Common myeloid progenitor, CD34-positive (primary cell): ENCODE results near the gene DOCK4.

Experiments used
- CTCF ChIA-PET: fragments of 350-600 bp; sonication (Branson Sonifier 250); formaldehyde crosslinking; loops from one replicate; lab custom pipeline; 2021; ENCODE audit warnings: antibody characterized with exemption; lab: Charles Lee
- POLR2A ChIA-PET: fragments of 350-600 bp; sonication (Branson Sonifier 250); formaldehyde crosslinking; loops from one replicate; lab custom pipeline; 2021; ENCODE audit warnings: antibody characterized with exemption; lab: Charles Lee
- DNase-seq, 3 donors: peaks; one replicate each; pipeline versions ENCODE4 v3.0.0 to v3.0.0-alpha.2; 2013
- H3K27ac ChIP-seq, 2 experiments: 1 replicate in 1 of 2; 2 replicates in 1 of 2; pipeline ENCODE4 v1.7.0; 2013; ENCODE audit warnings: inconsistent platforms in 2 of 2, low read length in 2 of 2, mild to moderate bottlenecking in 2 of 2, low read depth in 1 of 2, moderate library complexity in 1 of 2; ENCODE audit not compliant: severe bottlenecking in 2 of 2, insufficient read depth in 1 of 2, poor library complexity in 1 of 2
- H3K27me3 ChIP-seq, 5 experiments: replicated peaks in 2 of 5; 1 replicate in 3 of 5; 2 replicates in 2 of 5; pipeline versions ENCODE4 v1.6.1 to v1.7.0; 2013; ENCODE audit warnings: low read length in 4 of 5, mild to moderate bottlenecking in 2 of 5, moderate library complexity in 2 of 5, inconsistent platforms in 1 of 5; ENCODE audit not compliant: insufficient read depth in 5 of 5, control insufficient read depth in 4 of 5
- H3K36me3 ChIP-seq, 4 experiments: 1 replicate in 2 of 4; 2 replicates in 2 of 4; pipeline versions ENCODE4 v1.6.1 to v1.7.0; 2013; ENCODE audit warnings: low read length in 3 of 4, control low read depth in 1 of 4, mild to moderate bottlenecking in 1 of 4; ENCODE audit not compliant: control insufficient read depth in 4 of 4, insufficient read depth in 4 of 4
- H3K4me1 ChIP-seq, 4 experiments: 1 replicate in 3 of 4; 2 replicates in 1 of 4; pipeline versions ENCODE4 v1.6.1 to v1.7.1; 2013; ENCODE audit warnings: low read length in 3 of 4, mild to moderate bottlenecking in 3 of 4, control low read depth in 1 of 4, inconsistent platforms in 1 of 4, moderate library complexity in 1 of 4; ENCODE audit not compliant: control insufficient read depth in 4 of 4, insufficient read depth in 4 of 4; ENCODE audit errors: control extremely low read depth in 1 of 4
- H3K4me3 ChIP-seq, 7 experiments: 1 replicate in 4 of 7; 2 replicates in 3 of 7; pipeline versions ENCODE4 v1.5.1 to v1.7.0; 2013; ENCODE audit warnings: mild to moderate bottlenecking in 7 of 7, low read length in 6 of 7, moderate library complexity in 6 of 7, inconsistent platforms in 2 of 7, low read depth in 2 of 7, control low read depth in 1 of 7; ENCODE audit not compliant: insufficient read depth in 4 of 7, control insufficient read depth in 1 of 7; ENCODE audit errors: extremely low read depth in 1 of 7
- H3K9me3 ChIP-seq, 5 experiments: 1 replicate in 4 of 5; 2 replicates in 1 of 5; pipeline versions ENCODE4 v1.6.1 to v1.7.1; 2013; ENCODE audit warnings: low read length in 4 of 5, mild to moderate bottlenecking in 2 of 5, inconsistent platforms in 1 of 5, low read depth in 1 of 5, moderate library complexity in 1 of 5; ENCODE audit not compliant: control insufficient read depth in 4 of 5, insufficient read depth in 2 of 5; ENCODE audit errors: control extremely low read depth in 1 of 5
- WGBS: methylation state at CpG from one replicate; pipeline ENCODE4 v1.1.5; 2013; ENCODE audit not compliant: insufficient coverage; 5-methylcytosine and 5-hydroxymethylcytosine counted together

Gene DOCK4

DNA sequence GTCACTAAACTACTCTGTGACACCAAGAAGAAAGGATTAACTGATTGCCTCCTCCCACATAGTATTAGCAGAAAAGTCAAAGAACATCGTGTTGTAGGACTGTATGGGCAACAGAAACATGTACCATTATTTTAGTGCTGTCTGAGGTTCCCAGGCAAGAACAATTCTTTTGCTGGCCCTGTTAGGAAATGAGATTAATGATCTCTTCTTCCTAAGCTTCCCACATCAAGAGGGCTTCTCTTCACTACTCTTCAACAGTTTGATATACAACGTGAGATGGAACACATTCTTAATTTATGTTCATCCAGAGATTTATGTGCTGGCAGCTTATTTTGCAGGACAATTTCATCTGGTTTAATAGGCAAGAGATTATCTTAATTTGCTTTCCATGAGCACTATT, 219.6 kb downstream of the DOCK4 start:
- WGBS, result no CpG with 5 or more reads among the region's 2 CpGs
- Histone ChIP-seq H3K4me1 (peaks cover 8 to 23% (median 13%) of the 10 kb centered on the region in 4 experiments), H3K27me3 (no peaks in the 10 kb centered on the region), H3K36me3 (no peaks in the 10 kb centered on the region), H3K9me3 (no peaks in the 10 kb centered on the region), H3K27ac (no peak overlapping the region), H3K4me3 (peak overlapping the region in 4 of 7 experiments; percentile 3 to 26 (median 18))
- no peak for DNase-seq
- ChIA-PET POLR2A (no interaction called here), CTCF (no interaction called here)

DNA sequence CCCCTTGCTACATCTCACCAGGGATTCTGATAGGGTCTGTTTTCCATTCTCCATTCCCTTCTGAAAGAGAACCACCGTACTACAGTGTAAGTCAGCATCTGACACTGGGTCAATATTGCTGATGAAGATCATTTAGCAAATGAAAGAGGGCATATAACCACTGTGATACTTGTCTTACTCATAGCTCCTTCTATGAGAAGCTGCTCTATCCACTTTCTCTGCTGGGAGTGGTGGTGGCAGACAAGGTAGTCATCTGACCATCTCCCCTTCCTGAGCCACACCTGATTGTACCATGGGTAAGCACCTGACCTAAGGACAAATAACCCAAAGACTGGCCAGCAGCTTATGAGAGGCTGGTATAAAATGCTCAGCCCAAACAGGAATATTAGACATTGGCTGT, 220.4 kb downstream of the DOCK4 start:
- WGBS, result no CpG with 5 or more reads among the region's 1 CpG
- Histone ChIP-seq H3K36me3 (no peaks in the 10 kb centered on the region), H3K4me1 (peaks cover 8 to 23% (median 13%) of the 10 kb centered on the region in 4 experiments), H3K27ac (no peak overlapping the region), H3K9me3 (no peaks in the 10 kb centered on the region), H3K4me3 (no peak overlapping the region), H3K27me3 (no peaks in the 10 kb centered on the region)
- DNase-seq, result no peak
- POLR2A ChIA-PET, result no interaction called here
- CTCF ChIA-PET, result no interaction called here

DNA sequence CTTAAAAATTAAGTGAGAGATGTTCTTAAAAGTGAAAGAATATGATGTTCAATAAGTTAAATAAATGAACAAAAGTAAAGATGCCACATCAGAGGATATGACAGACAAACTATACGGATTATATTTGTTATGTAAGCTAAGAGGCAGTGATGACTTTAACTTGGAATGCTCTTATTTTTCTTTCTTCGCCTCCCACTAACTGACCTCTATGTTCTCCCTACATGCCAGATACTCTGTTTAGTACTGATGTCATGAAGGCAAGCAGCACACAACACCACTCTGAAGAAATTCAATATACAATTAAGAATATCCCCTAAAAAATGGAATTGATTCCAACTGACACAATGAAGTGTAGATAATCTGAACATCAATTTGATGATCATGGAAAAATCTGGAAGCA, 223.4 kb downstream of the DOCK4 start:
- H3K4me3 ChIP-seq, result no peak overlapping the region
- no peaks in the 10 kb centered on the region for H3K9me3 ChIP-seq
- peaks cover 8 to 19% (median 13%) of the 10 kb centered on the region in 4 experiments for H3K4me1 ChIP-seq
- WGBS, result no CpG with 5 or more reads among the region's 2 CpGs
- no peaks in the 10 kb centered on the region for H3K27me3 ChIP-seq
- ChIA-PET POLR2A (no interaction called here), CTCF (no interaction called here)
- DNase-seq, result no peak
- H3K27ac ChIP-seq, result no peak overlapping the region
- no peaks in the 10 kb centered on the region for H3K36me3 ChIP-seq

DNA sequence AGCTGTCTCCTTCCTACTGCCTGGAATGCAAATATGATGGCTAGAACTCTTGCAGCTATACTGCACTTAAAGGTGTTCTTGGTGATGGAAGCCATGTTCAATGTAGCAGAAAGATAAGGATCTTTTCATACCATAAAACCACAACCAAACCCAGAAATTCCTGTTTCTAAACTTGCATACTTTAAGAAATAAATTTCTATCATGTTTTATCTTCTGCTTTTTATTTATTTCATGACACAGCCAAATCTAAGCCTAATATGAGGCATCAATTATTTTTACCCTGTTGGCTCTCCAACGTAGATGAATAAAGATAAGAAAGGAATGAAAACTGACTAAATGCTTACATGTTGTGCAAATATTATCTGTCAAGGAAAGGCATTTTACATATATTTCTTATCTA, 224.1 kb downstream of the DOCK4 start:
- CTCF ChIA-PET, result no interaction called here

DNA sequence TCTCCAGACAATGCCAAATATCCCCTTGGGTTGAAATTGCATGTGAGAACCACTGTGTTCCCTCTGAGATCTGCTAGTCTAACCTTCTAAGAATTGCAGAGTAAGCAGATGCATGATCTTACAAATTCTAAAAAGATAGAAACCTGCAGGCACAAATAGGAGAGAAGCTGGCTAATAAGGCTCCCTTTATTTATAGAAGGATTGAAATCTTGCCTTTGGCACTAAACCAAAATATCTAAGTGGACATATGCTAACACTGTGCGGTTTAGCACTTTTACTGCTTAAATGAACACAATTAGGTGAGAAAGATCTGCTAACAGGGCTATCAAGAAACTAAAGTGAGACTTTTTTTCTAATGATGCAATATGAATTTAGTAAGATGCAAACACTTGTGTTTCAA, 225.5 kb downstream of the DOCK4 start:
- WGBS, result 100% methylated on average over 1 of the region's 1 CpG
- Histone ChIP-seq H3K27me3 (no peaks in the 10 kb centered on the region), H3K36me3 (no peaks in the 10 kb centered on the region), H3K4me3 (no peak overlapping the region), H3K4me1 (peaks cover 0 to 3% (median 0%) of the 10 kb centered on the region in 4 experiments), H3K9me3 (no peaks in the 10 kb centered on the region), H3K27ac (no peak overlapping the region)
- DNase-seq, result no peak
- ChIA-PET CTCF (no interaction called here), POLR2A (no interaction called here)

More for the DNA sequence above, 224.1 kb downstream of the DOCK4 start:
- Histone ChIP-seq H3K4me3 (no peak overlapping the region), H3K27me3 (no peaks in the 10 kb centered on the region), H3K4me1 (peaks cover 8 to 15% (median 11%) of the 10 kb centered on the region in 4 experiments), H3K36me3 (no peaks in the 10 kb centered on the region), H3K27ac (no peak overlapping the region), H3K9me3 (no peaks in the 10 kb centered on the region)
- POLR2A ChIA-PET, result no interaction called here
- peak in 2 of 3 donors; percentile 41 to 51 for DNase-seq
- WGBS, result no CpG with 5 or more reads among the region's 1 CpG

DNA sequence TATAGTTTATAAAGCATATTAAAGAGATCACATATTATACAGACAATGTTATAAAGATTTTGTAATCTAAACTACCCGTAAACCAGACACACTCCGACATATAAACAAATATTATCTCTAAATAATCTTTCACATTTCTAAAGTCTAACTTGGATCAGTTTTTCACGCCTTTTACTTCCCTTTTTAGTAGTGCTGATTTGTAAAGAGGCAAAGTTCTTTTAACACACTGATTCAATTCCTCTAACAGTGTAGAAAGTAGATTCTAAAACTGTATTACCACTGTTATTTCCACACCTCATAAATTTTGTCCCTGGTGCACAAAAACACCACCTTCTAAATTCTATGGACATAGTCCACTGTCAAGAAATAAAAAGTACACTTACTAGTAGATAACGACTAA, 230.9 kb downstream of the DOCK4 start:
- no peak overlapping the region for H3K4me3 ChIP-seq
- WGBS, result no CpG with 5 or more reads among the region's 4 CpGs
- H3K27me3 ChIP-seq, result no peaks in the 10 kb centered on the region
- POLR2A ChIA-PET, result interaction anchor here (0.6 kb wide), 1 partner anchor 66 kb away, joined by 3 read pairs; no protein-coding TSS in a partner anchor
- H3K4me1 ChIP-seq, result no peaks in the 10 kb centered on the region
- no peak overlapping the region for H3K27ac ChIP-seq
- H3K9me3 ChIP-seq, result no peaks in the 10 kb centered on the region
- CTCF ChIA-PET, result no interaction called here
- no peaks in the 10 kb centered on the region for H3K36me3 ChIP-seq
- DNase-seq, result peak in 2 of 3 donors; percentile 31 to 40

DNA sequence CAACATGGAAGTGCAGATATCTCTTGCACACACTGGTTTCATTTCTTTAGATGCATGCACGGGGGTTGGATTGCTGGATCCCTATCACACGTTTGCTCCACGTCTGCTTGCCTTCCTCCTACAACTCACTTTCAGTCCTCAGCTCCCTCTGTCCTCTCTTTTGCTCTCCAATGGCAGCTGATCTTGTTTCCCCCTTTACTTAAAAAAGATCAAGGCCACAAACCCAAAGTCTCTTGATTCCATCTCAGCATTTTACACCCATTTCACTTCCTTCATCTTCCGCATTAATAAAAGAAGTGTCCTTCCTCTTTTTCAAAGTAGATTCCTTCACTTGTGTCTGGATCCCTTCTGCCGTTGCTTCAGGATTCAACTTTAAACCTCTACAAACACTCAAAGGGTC, 245.2 kb downstream of the DOCK4 start:
- 98% methylated on average over 4 of the region's 5 CpGs for WGBS

More for the DNA sequence above, 245.2 kb downstream of the DOCK4 start:
- H3K9me3 ChIP-seq, result no peaks in the 10 kb centered on the region
- H3K4me3 ChIP-seq, result no peak overlapping the region
- no peaks in the 10 kb centered on the region for H3K27me3 ChIP-seq
- H3K27ac ChIP-seq, result no peak overlapping the region
- H3K36me3 ChIP-seq, result no peaks in the 10 kb centered on the region
- CTCF ChIA-PET, result no interaction called here
- POLR2A ChIA-PET, result no interaction called here
- H3K4me1 ChIP-seq, result no peaks in the 10 kb centered on the region
- DNase-seq, result no peak
